Ureter (tissue), 1 donor: ENCODE measurements around the gene LRP1. TPM values are rescaled to one million over a fixed set of nuclear protein-coding genes. Genes with fewer than 3 reads are reported as not detected.

ENCODE experiments used
- DNase-seq: peaks from one replicate; pipeline ENCODE4 v3.0.0-alpha.2; 2020; ENCODE audit warnings: low spot score
- total RNA-seq: library from RNA; stranded (reverse); gene quantifications from one replicate; pipeline ENCODE4 v1.2.4, GENCODE V29; 2023
- donor health status: DM: yes; HTN: yes; CAD: no.

The LRP1 gene
- 180 TPM for total RNA-seq

DNA sequence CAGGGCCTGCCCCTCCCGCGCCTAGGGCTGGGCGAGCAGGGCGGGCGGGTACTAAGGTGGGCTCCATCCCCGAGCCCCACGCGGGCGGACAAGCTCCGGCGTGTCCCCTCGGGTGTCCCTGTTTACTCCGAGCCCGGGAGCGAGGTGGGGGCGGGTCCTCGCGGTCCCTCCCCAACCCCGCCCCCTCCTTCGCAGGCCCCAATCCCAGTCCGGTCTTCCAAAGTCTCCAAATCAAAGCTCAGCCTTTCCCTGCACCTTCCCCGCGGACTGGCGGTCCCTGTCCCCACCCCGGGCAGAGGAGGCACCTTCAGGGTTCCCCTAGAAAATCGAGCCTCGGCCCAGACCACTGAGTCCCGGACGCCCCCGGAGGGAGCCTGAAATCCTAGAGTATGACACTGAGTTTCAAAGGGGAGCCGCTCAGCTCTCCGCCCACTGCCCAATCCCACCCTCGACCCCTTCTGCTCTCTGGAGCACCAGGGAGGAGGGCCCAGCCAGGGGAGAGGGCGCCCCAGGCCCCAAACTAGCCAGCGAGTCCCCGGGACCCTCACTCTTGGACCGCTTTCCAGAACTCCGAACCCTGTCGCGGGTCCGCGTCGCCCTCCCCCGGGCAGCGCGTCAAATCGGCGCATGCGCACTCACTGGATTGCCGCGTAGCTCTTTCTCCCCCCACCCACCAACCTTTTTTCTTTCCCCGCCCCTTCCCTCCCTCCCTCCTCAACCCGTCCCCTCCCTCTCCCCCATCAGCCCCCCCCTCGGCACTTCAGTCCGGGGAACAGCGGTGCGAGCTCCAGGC is at the start of gene LRP1:
Gene LRP1 (plus strand): TSS at position 758 of the 793 bp plus-strand sequence. CDS start 482 bp downstream, outside the sequence.
- peak; percentile 84 for DNase-seq

- DNase-seq = peak; percentile 98
These were observed 49.5 kb upstream of the LRP1 start, which contains the start of gene NEMP1 for GRCh38 chr12:57078519-57079404. Gene NEMP1, minus strand, starts transcription at chr12:57078791. Its CDS starts 46 bp downstream, at chr12:57078745.

- DNase-seq = no peak
These were observed 48.5 kb upstream of the LRP1 start for GRCh38 chr12:57079821-57080220.

- DNase-seq = no peak
These were observed 47.4 kb upstream of the LRP1 start for GRCh38 chr12:57080855-57081254.

DNA sequence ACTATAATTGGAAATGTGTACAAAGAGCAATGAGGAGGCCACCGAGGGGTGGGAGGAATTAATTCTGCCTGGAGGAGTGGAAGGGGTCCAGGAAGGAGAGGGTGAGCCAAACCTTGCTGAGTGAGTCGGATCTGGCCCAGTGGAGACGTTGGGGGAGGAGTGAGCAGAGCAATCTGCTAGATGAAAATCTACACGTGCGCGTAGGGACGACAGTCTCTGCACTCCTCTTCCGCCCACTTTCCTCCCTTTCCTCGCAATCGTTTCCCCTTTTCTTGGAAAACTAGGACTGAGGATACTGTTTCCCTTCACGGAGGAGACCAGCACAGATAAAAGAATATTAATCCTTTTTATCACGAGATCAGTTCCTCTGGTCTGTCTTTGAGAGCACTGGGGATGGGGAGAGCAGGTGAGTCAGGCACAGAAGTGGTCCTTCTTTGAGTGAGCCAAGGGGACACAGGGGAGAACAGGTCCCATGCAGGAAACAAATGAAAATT is 42.2 kb upstream of the LRP1 start:
- peak; percentile 74 for DNase-seq

GRCh38 chr12:57086493-57087009 is 41.7 kb upstream of the LRP1 start:
- peak; percentile 76 for DNase-seq

DNA sequence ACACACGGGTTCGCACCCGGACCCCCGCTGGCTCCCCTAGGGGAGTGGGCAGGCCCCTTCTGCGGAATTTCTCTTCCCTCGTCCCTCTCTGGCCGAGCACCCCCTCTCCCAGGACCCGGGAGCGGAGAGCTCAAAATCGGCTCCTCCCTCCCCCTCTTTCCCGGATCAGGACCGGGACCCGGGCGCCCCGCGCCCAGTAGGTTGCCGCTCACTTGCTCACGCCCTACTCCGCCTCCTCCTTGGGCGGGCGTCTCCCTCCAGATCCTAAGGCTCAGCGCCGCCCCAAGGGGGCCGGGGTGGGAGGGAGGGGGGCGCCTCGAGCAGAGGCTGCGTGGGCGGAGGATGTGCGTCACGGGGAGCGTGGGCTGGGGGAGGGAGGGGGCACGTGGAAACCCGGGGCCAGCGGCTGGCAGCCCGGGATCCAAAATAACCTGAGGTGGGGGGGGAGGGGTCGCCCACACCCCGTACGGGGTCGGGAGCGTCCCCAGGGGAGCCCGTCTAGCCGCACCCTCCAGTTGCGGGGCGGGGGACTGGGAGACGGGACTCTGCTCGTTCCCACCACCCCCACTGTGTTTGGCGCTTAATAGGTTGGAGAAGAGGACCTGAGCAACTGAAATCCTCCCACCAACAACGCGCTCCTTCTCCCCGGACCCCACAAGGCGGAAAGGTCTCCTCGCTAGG is 41.1 kb upstream of the LRP1 start:
- DNase-seq = peak; percentile 94

DNA sequence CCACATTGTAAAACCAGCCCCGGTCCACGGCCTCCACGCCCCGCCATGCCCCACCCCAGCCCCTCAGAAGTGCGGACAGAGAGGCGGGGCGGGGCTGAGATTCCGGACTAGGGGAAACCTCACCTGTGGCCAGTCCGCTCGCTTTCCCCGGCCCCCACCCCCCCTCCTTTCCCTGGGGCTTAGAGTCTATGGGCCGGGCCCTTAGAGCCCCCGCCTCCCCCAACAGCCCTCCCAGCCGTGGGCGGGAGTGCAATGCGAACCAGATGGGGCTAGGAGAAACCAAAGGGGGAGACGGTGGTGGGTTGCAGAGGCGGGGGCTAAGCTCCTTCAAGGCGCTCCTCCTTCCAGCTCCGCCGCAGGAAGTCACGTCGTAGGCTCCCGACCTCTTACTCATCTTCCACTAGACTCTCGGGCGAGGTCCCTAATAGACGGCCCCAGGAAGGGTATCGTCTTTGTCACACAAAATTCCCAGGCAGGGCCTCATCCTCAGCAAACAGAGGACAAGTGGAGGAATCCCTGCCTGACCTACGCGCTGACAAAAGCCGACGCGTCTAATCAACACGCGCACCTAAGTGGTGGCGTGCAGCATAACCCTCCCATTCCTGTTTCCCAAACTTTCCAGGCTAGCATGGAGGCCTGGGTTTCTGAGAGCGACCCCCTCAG is 40.5 kb upstream of the LRP1 start:
- peak; percentile 89 for DNase-seq

DNA sequence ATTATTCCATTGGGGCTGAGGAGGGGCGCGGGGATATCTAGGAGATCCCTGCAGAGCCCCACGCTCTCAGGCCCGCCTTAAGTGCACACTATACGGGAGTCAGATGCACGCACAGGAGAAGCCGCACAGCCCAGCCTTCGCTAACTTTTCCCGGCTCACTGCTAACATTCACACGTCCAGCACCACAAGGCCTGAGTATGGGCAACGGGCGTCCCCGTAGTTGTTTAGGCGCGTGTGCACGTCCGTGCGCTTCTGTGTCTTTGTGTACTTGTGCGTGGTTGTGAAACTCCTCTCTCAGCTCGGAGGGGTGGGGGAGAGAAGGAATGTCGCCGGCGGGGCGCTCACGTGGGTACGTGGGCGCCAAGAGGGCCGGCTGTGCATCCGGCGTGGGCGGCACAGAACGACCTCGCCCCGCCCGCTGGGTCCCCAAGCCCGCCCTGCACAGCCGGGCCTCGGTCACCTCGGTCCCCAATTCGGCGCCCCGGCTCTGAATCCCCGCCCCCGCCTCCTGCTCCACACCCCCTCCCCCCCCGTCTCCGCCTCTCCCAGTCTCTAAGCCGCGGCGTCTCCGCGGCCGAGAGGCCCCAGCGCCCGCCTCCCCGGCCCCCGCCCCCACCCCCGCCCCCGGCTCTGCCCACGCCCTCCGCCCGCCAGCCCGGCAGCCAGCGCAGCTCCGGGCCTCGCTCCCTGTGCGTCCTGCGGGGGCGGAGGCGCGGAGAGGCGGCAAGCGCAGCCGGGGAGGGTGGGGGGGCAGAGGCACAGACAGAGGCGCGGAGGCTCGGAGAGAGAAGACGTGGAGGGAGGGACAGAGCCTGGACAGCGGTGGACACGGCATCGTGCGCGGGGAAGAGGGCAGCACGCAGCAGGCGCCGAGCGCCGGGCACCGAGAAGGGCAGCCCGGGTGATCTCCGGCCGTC is 39.7 kb upstream of the LRP1 start, which contains the start of gene NAB2:
Gene NAB2 (plus strand): TSS at position 761 of the 917 bp plus-strand sequence. CDS start 158 bp downstream, outside the sequence.
- DNase-seq = peak; percentile 97

DNA sequence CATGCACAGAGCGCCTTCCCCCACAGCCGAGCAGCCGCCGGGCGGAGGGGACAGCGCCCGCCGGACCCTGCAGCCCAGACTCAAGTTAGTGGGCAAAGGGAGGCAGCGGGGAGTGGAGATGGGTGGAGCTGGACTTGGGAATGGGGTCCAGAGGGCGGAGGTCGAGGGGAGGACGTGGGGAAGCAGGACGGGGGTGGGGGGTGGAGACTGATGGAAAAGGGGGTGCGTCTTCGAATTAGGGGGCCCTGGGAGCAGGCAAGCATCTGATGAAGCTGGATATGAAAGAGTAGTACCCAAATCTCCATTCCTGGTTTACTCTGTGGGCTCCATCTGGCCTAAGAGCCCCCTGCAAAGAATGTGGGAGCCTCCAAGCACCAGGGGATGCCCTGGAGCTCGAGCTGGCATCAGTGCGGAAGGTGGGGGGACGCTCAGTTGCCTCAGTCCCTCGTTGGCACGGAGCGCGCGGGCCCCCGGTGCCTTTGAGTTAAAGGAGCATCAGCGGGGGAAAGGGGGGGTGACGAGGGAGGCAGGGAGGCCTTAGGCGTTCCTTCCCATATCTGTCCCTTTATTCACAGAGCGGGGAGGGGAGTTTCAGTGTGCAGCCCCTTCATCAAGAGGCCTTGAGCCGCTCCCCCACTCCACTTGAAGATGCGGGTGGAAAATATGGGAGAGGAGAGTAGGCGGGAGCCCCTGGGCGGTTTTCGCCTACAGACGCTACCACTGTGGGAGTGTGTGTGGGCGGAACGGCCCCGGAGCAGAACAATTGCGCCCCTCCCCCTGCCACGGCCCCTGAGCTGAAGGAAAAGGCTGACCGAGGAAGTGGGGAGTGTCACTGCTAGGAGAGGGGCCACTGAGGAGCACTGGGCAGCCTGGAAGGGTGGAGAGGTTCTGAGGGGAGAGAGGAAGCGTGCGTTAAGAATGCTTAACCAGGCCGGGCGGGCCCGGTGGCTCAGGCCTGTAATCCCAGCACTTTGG is 38.7 kb upstream of the LRP1 start:
- DNase-seq = peak; percentile 85

DNA sequence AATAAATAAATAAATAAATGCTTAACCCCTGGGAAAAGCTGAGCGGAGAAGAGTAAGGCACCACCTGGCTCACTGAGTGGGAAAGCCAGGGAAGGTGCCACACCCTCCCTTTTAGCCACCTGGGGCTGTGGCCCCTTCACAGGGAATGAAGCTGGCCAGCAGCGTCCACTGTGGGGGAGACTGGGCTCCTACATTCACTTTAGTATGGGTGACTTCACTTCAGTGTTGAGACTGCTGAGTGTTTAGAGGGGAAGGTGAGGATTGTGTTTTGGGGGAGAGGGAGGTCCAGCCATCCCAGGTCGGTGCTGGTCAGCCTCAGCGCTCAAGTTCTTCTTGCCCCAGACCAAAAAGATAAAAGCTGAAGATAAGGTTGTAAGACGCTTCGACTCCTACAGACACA is 37.8 kb upstream of the LRP1 start:
- no peak for DNase-seq

DNA sequence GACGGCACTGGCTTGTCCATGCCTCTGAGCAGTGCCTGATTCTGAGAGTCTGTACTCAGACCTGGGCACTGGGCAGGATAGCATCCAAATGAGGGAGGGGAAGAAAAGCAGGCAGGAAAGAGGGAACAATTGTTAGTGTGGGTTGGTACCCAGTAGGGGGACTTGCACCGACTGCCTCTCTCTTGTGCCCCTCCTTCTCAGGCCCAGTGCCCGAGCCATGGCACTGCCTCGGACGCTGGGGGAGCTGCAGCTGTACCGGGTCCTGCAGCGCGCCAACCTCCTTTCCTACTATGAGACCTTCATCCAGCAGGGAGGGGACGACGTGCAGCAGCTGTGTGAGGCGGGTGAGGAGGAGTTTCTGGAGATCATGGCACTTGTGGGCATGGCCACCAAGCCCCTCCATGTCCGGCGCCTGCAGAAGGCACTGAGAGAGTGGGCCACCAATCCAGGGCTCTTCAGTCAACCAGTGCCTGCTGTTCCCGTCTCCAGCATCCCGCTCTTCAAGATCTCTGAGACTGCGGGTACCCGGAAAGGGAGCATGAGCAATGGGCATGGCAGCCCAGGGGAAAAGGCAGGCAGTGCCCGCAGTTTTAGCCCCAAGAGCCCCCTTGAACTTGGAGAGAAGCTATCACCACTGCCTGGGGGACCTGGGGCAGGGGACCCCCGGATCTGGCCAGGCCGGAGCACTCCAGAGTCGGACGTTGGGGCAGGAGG is 37.2 kb upstream of the LRP1 start:
- DNase-seq = peak; percentile 52

GRCh38 chr12:57091638-57092528 is 36.4 kb upstream of the LRP1 start:
- DNase-seq = no peak

GRCh38 chr12:57092529-57092862 is 35.8 kb upstream of the LRP1 start:
- no peak for DNase-seq

GRCh38 chr12:57092876-57093414 is 35.3 kb upstream of the LRP1 start:
- no peak for DNase-seq

GRCh38 chr12:57093415-57094207 is 34.7 kb upstream of the LRP1 start:
- DNase-seq = peak; percentile 84
